Esophagus mucosa (tissue), 1 donor: Measurements from ENCODE around the gene CAPN2. TPM values are rescaled to one million over a fixed set of nuclear protein-coding genes. Genes with fewer than 3 reads are reported as not detected.

Source experiments
- ATAC-seq: fragments of 200-7000 bp; cut with Tn5 transposase; one replicate; pipeline ENCODE4 v1.9.1; 2020
- total RNA-seq: library from RNA; stranded (reverse); gene quantifications from one replicate; pipeline ENCODE4 v1.2.4, GENCODE V29; 2023
- donor health status: DM: yes; HTN: yes; CAD: no.

CAPN2 gene
- 171 TPM for total RNA-seq

DNA sequence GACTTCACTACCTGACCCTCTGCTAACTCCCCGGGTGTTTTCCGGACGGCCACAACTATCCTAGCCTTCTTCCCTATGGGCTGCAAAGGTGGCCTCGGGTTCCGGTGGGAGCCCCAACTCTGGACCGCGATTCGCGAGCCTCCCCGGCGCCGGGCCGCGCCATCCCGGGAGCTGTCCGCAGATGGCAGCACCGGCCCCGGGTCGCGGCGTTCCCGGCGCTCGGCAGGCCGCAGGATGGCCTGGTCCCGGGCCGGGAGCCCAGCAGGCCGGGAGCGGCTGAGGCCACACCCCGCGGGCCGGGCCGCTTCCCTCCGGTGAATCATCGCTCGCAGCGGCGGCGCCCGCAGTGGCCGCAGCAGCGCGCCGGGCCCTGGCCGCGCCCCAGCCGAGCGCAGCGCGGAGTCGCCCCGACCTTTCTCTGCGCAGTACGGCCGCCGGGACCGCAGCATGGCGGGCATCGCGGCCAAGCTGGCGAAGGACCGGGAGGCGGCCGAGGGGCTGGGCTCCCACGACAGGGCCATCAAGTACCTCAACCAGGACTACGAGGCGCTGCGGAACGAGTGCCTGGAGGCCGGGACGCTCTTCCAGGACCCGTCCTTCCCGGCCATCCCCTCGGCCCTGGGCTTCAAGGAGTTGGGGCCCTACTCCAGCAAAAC, at the start of gene CAPN2:
Gene CAPN2 (plus strand): TSS at position 346 of the 656 bp plus-strand sequence. CDS start 102 bp downstream, at position 448.
- ATAC-seq = peak; percentile 81

DNA sequence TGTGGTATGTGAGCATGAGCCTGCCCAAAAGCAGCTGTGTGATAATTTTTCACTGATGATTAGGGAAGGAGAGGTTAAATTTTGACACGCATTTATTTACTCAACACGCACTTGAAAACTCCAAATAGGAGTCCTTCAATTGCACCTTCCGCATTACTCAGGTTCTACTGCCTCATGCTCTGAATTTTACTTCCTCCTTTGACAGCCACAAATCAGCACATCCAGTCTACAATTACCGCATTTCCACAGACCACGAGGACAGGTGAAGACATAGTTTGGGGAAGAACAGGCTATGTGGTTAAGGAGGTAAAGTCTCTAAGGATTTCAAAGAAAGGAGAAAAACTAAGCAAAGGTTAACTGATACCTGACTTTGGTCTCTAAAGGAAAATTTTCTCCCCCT, 49.4 kb upstream of the CAPN2 start:
- no peak for ATAC-seq

DNA sequence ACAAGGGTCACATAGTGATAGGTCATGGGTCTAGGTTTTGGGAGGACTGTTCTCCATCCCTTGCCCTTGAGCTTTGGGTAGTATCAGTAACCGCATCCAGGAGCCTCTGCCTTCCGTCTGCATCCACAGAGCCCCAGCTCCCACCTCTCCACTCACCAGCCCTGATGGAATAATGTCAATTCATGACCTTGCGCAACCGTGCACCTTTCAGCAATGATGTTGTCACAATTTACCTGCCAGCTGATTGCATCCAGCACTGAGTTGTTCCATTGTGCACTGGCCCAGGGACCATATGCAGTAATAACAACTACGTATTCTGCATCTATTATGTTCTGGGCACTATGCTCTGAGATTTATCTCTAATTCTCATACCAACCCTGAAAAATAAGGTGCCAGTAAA, 48.2 kb upstream of the CAPN2 start:
- no peak for ATAC-seq

DNA sequence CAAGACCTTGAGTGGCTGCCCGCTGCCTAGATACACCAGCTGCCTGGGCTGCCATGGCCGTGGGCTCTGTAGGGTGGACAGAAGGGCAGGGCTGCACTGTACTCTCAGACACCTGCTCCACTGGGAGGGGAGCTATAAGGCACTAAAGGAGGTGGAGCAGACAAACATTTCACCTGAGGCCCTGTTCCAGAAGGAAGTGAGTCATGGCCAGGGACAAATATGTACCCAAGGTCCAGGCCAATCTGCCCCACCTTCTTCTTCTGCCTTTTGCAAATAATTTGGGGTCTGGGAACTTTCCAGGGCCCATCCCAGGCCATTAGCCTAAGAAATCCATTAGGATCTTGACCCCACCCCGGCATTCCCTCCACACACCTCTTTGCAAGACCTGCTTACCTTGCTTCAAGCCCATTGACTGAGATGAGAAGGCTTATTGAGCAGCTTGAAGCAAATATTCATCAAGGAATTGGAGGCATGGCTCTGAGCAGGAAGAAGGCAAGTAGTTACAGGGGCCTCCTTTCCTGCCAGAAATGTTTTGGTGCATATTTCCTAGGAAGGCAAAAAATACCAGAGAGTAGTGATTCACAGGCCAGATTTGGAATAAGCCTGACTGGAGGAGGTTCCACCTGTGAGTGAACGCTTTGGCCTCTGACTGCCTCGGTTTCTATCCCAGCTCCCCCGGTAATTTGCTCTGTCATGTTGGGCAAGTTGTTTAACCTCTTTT, 46.6 kb upstream of the CAPN2 start, which contains the start of gene CAPN8:
Gene CAPN8 (minus strand): TSS at position 110 of the 721 bp plus-strand sequence. CDS start 55 bp downstream, at position 55.
- peak; percentile 95 for ATAC-seq

DNA sequence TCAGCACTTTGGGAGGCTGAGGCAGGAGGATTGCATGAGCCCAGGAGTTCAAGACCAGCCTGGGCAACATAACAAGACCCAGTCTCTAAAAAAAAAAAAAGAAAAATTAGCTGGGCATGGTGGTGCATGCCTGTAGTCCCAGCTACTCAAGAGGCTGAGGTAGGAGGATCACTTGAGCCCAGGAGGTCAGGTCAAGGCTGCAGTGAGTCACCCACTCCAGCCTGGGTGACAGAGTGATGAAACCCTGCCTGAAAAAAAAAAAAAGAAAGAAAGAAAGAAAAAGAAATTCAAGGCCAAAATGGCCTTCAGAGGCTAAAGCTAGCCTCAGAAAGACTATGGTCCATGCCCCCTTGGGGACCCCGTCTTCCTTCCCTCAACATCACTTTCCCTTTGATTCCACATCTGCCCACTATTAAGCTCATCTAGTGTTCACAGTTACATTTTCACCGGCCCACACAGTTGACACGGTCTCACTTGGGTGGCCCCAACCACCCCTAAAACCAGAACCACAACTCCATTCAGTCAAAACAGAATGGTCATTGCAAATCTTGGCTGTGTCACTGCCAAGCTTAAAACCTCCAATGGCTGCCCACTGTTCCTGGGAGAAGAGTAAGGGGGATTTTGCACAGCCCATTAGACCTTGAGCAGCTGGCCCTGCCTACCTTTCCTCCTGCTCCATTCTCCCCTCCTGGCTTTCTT, 44.7 kb upstream of the CAPN2 start:
- no peak for ATAC-seq

DNA sequence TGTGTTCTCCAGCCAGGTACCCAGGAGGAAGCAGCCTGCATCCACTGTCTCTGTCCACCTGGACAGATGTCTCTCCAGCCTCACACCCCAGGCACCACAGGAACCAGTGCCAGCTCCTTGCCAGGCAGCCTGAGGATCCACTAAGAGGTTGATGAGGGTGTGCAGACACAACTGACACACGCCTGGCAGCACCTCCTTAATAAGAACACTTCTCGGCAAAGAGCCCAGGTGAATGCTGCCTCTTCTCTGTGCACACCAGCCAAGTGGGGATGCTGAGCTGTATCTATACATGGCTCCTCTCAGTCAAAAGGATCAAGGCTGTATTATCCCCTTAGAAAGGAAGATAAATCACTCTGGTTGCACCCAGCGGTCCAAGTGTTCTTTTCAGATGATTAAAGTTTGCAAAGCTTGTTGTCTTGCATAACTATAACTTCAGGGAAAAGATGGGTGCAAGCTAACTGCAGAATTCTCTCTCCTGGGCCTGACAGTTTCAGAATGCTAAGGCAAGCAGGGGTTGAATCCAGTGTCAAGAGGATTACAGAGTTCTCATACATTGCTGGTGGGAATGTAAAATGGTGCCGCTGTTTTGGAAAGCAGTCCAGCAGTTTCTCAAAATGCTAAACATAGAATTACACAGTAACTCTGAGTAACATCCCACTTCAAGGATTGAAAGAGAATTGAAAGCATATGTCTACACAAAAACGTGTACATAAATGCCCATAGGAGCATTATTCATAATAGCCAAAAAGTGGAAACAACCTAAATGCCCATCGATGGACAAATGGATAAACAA, 43.1 kb upstream of the CAPN2 start:
- no peak for ATAC-seq

DNA sequence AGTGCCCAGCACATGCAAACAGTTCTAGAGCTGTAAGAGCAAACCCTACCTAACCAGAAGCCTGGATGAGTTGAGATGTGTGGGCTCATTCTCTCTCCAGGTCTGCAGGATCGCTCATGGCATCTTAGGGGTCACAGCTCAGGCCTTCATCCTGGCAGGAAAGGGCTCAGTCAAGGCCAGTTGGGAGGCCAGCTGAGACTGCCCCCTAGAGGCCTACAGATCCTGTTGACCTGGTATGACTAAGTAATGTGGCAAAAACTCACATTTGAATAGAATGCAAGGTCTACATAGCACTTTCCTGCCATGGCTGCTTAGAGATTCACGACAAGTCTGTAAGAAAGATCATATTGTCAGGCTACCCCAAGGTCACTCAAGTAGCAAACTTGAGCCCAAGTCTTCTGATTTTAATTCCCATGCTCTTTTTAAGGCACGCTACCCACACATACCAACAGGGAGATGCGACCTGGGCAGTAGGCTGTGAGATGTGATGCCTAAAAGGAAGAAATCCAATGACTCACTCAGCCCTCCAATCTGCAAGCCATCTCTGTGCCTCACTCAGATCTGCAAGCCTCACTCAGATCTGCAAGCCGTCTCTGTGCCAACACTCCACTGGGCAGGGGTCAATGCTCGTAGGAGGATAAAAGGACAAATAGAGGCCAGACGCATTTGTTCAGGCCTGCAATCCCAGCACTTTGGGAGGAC, 41.7 kb upstream of the CAPN2 start:
- peak; percentile 43 for ATAC-seq

DNA sequence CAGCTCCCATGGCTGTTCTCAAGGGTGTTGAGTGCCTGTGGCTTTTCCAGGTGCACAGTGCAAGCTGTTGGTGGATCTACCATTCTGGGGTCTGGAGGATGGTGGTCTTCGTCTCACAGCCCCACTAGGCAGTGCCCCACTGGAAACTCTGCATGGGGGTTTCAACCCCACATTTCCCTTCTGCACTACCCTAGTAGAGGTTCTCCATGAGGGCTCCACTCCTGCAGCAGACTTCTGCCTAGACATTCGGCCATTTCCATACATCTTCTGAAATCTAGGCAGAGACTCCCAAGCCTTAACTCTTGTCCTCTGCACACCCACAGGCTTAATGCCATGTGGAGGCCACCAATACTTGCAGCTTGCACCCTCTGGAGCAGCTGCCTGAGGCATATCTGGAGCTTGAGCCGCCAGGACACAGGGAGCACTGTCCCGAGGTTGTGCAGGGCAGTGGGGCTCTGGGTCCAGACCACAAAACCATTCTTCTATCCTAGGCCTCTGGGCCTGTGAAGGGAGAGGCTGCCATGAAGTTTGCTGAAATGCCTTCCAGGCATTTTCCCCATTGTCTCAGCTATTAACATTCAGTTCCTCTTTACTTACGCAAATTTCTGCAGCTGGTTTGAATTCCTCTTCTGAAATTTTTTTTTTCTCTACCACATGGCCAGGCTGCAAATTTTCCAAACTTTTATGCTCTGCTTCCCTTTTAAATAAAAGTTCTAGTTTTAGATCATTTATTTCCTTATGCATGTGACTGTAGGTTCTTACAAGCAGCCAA, 38.0 kb upstream of the CAPN2 start:
- ATAC-seq = no peak

DNA sequence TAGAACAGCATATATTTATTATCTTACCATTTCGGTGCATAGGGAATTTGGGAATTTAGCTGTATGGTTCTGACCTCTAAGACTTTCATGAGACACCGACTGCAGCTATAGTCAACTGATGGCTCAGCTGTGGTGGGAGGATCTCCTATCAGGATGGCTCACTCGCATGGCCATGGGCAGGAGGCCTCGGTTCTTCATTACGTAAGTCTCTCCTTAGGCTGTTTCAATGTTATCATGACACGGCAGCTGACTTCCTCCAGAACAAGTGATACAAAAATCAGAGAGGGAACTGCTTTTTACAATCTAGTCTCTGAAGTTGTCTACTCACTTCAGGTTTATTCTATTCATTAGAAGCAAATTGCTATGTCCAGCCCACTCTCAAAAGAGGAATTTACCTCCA, 33.5 kb upstream of the CAPN2 start:
- ATAC-seq = no peak

DNA sequence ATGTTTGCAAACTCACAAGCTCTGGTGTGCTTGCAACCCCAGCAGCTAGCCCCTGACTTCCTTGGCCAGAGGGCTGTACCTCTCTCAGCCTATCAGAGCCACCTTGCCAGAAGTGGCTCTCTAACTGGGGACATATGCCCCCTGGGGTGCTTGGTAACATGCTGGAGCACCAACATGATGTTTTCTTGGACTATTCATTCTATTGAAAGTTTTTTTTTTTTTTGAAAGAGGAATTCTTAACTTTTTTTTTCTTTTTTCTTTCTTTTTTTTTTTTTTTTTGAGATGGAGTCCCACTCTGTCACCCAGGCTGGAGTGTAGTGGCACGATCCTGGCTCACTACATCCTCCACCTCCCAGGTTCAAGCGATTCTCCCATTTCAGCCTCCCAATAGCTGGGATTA, 32.2 kb upstream of the CAPN2 start:
- ATAC-seq = no peak

DNA sequence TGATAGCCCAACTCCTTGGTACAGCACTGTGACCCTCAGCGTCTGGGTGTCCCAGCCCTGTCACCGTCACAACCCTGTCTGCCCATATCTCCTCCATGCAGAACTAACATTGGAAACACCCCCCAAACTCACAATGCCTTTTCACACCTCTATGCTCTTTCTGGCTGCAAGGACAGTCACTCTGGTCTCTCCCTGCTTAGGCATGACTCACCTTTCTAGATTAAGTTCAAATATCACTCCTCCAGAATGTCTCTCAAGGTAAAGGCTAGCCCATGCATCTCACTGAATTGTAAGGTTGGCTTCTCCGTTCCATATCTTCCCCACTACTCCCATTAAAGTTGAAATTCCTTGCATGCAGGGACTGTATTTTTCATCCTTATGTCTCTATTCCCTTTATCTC, 29.8 kb upstream of the CAPN2 start:
- ATAC-seq = peak; percentile 53

DNA sequence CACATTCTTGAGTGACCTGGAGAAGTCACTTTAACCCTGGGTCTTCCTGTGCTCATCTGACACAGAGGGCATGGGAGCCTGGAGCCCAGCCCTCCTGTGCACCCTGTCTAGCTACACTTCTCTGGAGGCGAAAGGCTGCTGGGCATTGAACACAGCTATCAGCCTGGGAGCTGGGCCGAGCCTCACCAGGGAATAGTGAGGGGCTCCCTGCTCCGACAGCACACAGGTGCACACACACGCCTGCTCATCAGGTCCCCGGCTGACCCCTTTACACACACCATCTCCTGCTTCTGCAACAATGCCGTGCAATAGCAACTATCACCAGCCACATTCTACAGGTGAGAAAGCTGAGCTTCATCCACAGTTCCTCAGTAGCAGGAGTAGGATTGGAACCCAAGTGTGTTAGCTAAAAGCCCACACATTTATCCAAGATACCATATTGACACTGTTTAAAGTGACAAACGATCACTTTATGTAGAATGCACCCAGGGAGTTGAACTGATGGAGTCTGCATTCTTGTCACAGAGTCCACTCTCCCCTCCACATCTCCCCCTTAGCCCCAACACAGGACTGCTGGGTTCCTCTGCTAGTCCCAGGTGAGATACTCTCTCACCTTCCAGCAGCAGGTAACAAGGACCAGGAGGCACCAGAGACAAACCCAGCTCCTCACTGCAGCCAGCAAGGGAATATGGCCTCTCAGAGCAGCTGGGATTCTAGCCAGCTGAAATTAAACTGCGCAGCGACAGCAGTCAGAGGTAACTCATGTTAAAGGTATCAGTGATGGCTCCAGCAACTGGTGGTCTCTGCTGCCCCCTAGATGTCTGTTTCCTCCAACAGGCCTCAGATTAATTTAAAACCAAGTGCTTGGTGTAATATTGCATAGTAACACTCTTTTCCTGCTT, 28.5 kb upstream of the CAPN2 start:
- ATAC-seq = peak; percentile 65

DNA sequence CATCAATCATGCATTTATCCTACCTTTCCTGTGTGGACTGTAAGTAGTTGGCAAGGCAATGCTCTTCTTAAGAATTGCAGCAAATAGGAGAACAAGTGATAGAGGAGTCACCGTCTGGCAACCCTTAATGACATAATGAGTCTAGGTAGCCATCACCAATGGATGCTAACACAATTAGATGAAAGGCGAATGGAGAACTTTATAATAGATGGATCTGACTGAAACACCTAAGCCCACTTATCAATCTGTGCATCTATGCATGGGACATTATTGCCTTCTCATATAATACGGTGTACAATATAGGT, 27.9 kb upstream of the CAPN2 start:
- no peak for ATAC-seq

DNA sequence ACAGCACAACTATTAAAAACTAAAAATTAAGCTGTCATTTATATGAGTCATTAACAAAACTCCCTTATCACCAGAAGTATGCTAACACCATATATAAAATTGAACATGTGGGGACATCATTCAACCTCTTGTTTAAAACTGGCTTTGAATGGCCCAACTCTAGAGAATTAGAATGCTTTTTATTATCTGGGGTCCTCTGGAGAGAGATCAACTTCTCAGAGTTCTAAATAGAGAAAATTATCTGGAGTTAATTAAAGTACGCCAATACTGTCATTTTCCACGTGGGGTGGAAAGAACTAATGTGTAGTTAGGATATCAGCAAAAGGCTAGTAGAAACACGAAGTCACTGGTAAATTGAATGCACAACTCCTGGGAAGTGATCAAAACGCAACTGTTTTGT, 21.2 kb upstream of the CAPN2 start:
- ATAC-seq = no peak

DNA sequence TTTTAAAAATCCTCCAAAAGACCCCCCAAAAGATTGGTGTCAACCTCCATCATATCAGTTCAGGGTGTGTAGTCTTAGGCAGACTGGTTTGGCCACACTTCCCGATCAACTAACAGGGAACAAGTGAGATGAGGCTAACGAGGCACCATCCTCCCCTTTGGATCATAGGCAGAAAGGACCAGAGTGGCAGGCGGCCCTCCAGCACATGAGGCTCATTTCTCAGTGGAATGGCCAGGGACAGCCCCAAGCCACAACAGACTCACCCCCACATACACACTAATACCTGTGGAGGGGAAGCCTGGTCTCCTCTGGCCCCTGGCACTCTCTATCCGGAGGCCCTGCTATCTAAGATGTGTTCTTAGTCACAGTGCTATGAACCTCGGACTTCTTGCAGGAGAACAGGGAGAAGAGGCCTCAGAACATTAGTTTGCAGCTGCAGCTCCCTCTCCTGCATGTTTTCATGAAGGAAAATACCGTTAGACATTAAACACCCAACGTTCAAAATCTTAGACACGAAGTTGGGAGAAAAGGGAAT, 17.3 kb upstream of the CAPN2 start:
- no peak for ATAC-seq

DNA sequence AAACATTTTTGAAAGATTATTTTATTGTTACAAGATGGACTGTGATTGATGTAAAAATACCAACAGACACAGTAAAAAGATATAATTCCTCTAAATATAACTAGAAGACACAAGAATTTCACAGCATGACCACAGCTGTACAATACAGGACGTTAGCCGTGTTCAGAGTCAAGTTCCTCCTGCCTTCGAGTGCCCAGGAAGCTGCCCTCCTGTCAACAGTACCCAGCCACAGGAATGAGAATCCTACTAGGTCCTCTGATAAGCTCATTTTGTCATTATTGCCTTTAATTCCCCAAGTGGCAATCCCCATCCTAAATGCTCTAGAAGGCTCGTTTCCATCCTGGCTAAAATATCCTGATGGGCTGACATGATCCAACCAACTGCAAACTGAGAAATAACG, 16.4 kb upstream of the CAPN2 start:
- no peak for ATAC-seq

DNA sequence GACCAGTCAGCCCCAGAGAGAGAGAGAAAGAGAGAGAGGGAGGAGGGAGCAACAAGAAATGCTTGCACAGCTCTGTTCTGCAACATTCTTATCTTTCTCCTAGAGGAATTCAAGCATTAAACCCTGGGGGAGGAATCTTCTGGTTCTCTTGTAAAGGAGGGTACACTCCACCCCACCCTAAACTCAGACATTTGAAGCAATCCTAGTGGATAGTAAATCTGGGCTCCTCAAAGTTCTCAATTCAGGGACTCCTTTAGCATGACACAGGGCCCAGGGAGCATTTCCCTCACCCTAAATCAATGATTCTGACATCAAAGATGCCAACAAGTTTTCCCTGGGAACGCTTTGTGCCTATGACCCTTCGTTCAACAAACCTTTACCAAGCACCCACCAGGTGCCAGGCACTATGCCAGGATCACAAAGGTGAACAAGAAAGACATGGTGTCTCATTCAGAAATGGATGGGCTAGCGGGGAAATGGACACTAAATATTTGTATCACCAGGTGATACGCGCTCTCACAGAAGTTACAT, 11.9 kb upstream of the CAPN2 start:
- no peak for ATAC-seq

DNA sequence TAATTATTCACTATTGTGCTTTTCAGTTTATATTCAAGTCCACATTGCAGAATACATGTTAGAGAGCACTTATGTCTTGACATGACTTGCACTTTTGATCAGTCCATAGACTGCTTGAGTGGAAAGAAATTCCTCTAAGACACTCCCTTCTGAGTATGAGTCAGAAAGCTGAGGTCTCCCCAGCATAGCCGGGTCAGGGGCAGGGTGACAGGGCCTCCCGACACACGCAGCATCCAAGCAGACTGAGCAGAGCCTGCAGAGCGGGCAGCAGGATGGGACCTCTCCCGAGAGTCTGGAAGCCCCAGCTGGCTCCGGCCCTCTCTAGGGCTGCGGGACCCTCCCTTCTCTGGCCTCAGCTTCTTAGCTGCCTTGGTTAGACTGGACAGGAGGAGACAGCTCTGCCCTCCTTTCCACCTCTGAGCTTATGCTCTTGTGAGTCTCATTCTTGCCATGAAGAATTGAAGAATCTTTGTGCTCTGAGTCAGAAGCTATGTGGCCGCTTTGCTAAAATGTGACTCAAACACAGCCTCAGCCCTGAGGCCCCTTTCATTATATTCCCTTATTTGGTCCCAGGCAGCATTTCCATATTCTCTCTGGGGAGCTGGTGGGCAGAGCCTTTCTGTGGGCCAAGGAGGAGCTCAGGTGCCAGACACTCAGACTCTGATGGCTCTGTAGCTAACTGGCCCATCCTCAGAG, 11.2 kb upstream of the CAPN2 start:
- peak; percentile 92 for ATAC-seq
